NCI-H187 treated with DMSO at 0.1 percent for 48 hours (cell line): ENCODE measurements around the gene LSP1.
"Not testable (repeated sequence)": the region's sequence is repeated elsewhere in the genome, so short reads cannot be mapped to it uniquely, and the experiment has no call there.

Source experiments
- DNase-seq: peaks from one replicate; lab custom pipeline; 2025; lab: John Stamatoyannopoulos, UW

Gene LSP1

DNA sequence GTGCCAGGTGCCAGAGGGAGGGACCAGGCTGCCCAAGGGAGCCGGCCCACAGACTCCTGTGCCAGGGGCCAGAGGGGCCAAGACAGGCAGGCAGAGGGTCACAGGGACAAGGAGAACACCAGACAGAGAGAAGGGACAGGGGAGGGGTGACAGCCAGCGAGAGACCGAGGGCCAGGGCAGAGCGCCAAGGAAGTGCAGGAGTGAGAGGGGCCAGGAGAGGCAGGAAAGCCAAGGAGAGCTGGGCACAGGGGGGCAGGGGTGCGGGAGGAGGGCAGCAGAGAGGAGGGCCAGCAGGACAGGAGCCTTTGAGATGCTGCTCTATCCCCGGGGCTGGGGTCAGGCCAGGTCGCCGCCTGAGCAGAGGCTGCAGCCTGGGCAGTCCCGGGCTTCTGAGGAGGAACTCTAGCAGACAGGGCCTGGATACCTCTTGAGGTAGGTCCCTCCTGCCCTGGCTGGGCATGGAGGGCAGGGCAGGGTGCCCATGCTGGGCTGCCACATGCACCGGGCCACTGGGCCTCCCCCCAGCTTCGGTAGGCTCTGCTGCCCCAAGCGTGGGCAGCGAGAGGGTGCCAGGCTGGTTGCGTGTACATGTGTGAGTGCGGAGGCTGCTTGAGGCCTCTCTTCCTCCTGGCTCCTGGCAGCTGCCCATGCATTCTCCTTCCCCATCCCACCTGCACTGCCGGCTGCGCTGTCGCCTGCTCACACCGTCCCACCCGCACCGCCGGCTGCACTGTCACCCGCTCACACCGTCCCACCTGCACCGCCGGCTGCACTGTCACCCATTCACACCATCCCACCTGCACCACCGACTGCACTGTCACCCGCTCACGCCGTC is 12.2 kb downstream of the LSP1 start:
- DNase-seq = no peak

DNA sequence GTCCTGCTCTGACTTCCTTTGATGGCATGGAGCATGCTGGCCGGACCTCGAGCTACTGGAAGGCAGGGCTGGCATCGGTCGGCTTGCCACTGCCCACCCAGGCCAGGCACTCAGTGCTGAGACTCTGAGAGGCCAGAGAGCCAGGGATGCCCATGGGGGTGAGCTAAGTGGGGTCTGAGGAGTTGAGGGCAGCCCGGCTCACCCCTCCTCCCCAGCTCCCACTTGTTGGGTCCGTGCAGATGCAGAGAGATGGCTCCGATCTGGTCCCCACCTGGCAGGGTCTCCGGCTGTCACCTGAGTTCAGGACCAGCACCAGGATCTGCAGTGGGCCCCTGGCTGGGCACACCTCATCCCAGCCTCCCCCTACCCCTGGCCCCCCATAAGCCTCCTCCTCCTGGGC is 13.3 kb downstream of the LSP1 start:
- no peak for DNase-seq

DNA sequence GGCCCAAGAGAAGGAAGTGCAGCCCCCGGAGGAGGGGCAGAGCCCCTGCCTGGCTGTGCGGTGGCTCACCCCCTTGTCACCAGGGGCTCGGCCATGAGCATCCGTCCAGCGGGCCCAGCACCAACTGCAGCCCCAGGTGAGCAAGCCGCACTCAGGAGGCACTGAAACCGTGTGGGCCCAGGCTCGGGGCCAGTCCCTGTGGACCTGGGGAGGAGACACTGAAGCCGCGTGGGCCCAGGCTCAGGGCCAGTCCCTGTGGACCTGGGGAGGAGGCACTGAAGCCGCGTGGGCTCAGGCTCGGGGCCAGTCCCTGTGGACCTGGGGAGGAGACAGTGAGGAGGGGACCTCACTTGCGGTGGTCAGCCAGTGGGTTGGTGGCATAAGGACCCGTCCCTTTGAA is 13.9 kb downstream of the LSP1 start:
- DNase-seq = no peak

DNA sequence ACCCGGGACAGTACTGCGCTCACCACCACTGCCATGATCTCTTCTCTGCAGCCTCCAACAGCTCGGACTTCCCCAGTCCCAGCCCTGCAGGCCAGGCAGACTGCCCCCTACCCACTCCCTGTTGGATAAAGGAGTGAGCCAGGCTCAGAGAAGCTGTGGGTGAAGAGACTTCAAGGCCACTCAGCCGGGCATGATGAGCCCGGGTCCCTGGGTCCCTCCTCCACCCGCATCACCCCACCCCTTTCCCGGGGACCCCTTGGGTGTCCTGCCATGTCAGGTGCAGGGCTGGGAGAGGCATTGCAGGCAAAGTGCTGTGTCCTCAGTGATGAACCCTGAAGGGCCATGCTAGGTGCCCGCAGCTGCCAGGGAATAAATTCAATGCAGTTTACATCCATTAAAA is 14.5 kb downstream of the LSP1 start:
- no peak for DNase-seq

DNA sequence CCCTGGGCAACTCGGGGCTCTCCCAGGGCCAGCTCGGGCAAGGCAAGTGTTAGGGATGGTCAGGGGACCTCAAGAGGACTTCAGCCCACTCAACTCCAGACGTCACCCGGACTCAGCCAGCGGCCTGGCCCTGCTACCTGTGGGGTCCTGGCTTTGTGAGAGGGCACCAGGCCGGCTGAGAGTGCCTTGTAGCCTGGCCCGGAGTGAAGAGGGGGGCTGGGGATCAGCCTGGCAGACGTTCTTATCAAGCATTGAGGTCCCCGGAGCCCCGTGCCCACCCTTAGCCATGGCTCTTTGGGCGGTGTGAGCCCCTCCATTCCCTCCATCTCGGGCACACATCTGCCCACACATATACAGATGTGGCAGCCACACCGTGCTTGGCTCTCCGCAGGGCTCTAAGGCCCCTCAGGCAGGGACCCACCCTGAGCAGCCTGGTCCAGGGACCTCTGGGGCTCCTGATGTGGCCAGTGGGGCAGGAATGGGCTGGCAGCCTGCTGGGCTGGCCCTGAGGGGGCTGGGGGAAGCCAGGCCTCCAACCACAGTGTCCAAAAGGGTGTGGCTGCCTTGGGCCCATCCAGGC is 15.3 kb downstream of the LSP1 start:
- no peak for DNase-seq

DNA sequence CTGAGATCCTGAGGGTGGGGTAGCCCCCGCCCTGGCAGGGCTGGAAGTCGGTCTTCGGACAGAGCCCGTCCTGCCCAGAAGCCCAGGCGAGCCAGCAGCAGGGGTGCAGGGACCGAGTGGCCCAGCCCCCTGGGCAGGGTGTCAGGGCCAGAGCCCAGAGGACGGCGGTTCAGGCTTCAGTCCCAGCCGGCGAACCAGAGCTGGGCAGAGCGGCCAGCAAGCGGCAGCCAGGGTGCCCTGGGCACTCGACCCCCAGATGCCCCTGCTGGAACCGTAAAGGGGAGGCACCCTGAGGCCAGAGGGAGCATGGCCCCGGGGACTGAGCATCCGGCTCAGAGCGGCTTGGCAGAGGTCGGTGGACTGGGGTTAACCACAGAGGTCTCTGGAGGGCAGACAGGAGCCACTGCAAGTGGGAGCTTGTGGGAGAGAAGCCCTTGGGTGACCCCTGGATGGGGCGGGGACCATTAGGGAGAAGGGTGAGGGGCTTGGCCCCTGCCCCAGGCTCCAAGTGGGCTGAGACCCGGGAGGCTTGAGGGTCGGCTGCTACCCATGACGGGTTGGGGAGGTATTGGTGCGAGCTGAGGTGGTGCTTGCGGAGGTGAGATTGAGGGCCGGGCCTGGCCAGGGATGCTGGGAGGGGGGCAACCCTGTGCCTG is 15.9 kb downstream of the LSP1 start:
- no peak for DNase-seq

DNA sequence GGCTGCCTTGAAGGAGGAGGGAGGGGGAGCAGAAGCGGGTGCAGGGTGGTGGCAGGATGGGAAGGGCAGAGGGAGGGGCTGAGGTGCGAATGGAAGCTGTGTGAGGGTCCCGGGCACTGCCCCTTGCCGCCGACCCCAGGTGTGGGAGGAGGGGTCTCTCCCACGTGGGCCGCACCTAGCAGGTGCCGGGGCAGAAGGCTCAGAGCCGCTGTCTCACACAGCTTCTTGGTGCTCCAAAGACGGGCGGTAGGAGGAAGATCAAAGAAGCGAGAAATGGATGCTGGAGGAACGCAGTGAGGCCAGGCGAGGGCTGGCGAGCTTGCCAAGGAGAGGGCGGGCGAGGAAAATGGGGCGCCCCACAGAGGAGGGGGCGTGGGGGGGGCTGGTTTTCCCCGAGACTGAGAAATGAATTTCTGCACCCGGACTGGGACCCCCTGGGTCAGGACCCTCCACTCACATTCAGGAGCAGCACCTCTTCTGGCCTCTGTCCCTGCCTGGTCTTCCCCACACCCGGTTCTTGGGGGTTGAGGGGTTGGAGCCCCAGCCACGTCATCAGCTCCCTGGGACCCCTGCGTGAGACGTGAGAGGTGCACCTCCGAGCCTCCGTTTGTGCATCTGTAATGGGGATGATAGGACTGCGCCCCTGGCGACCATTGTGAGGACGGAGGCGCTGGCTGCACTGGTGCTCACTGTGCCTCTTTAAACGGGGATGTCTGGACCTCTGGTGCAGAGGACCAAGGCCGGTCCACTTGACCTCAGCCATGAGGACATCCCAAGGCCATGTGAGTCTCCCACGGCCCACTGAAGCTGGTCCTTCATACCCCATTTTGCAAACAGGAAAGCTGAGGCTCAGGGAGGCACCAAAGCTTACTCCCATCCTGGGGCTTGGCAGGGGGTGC is 16.8 kb downstream of the LSP1 start:
- DNase-seq = no peak

DNA sequence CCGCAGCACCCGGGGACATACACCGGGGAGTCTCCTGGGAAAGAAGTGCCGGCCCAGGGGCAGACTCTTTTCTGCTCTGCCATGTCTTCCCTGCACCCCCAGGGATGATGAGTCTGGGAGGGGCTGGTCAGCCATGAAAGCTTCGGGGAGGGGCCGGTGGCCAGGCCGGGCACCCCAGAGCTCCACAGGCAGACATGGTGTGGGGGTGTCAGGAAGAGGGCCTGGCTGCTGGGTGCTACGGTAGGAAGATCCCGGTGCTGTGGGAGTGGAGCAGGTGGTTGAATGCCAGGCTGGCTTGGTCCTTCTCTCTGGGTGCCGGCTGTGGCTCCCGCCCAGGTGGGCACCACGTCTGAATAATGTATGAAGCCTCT is 17.4 kb downstream of the LSP1 start:
- DNase-seq = no peak

DNA sequence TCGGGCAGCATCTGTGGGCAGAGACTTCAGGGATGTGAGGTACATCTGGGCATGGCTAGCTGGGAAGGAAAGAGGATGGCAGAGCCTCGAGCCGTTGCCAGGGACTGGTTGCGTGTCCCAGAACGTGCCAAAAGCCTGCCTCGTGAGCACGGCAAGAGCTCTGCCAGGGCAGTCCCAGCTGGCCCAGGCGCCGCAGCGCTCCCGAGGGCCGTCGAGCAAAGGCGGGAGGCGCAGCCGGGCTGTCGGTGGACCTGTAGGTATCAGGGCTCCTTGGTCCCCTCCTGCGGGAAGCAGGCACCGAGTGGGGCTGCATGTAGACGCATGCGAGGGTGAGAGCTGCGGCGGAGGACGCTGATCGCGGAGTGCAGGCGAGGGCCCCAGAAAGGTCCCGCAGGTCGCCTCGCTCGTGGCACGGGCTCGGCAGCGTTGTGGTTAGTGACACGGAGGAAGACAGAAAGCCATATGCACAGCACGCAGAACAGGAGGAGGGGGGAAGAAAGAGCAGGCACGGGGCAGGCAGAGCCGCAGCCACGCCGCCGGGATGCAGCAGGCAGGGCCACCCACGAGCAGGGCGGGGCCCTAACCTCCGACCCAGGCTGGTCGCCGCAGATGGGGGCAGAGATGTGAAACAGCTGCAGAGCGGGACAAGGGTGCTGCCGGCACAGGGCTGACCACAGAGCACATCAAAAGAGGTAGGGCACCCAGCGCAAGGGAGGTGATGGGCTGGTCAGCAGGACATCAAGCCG is 18.0 kb downstream of the LSP1 start:
- no peak for DNase-seq

DNA sequence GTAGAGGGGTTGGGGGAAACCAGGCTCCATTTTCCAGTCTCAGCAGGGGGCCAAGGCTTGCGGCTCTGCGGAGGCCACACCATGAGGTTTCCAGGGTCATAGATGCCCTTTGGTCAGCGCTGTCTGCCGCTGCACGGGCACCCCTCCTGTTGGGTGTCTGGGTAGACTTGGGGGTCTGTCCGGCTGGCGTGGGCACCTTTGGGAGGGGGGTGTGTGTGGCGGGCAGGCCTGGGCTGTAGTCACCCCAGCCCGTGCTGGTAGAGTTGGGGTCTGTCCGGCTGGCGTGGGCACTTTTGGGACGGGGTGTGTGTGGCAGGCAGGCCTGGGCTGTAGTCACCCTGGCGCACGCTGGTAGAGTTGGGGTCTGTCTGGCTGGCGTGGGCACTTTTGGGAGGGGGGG is 18.6 kb downstream of the LSP1 start:
- no peak for DNase-seq

DNA sequence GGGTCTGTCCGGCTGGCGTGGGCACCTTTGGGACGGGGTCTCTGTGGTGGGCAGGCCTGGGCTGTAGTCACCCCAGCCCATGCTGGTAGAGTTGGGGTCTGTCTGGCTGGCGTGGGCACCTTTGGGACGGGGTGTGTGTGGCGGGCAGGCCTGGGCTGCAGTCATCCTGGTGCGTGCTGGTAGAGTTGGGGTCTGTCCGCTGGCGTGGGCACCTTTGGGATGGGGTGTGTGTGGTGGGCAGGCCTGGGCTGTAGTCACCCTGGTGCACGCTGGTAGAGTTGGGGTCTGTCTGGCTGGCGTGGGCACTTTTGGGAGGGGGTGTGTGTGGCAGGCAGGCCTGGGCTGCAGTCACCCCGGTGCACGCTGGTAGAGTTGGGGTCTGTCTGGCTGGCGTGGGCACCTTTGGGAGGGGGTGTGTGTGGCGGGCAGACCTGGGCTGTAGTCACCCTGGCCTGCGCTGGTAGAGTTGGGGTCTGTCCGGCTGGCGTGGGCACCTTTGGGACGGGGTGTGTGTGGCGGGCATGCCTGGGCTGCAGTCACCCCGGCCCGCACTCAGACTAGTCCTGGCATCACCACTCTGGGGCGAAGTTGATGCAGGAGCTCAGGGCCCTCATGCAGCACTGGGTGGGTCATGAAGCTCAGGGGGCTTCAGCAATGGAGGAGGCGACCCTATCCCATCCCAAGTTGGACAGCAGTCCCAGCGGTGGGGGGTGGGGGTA is 19.5 kb downstream of the LSP1 start:
- DNase-seq = no peak

DNA sequence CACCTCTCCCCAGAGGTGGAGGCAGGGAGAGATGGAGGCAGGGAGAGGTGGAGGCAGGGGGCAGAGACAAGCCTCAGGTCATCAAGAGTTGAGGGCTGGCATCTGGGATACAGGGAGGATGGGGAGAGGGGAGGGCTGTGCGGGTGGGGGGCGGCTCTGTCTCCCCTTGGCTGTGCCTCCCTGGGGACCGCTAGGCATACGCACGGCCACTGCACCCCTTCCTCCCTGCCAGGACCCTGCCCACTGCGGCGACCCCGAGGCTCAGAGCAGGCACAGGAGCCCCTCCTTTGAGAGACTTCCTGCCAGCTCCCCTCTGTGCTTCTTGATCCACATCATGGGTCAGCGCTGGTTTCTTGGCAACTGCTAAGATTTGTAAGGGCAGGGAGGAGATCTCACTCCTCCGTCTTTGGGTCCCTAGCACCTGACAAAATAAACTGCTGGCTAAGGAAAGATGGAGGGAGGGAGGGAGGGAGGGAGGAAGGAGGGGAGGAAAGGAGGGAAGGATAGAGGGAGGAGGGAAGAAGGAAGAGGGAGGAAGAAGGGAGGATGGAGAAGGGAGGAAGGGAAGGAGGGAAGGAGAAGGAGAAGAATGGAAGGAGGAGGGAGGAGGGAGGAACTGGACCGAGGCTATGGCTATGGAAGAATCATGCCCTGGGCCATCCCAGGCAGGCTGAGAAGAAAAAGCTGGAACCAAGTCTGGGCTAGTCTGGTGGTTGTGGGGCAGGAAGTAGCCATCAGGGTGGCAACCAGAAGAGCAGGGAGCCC is 20.3 kb downstream of the LSP1 start:
- no peak for DNase-seq

DNA sequence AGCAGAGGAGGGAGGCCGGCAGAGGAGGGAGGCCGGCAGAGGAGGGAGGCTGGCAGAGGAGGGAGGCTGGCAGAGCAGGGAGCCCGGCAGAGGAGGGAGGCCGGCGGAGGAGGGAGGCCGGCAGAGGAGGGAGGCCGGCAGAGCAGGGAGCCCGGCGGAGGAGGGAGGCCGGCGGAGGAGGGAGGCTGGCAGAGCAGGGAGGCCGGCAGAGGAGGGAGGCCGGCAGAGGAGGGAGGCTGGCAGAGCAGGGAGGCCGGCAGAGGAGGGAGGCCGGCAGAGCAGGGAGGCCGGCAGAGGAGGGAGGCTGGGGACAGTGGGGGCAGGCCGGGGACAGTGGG is 20.9 kb downstream of the LSP1 start:
- not testable (repeated sequence) for DNase-seq

DNA sequence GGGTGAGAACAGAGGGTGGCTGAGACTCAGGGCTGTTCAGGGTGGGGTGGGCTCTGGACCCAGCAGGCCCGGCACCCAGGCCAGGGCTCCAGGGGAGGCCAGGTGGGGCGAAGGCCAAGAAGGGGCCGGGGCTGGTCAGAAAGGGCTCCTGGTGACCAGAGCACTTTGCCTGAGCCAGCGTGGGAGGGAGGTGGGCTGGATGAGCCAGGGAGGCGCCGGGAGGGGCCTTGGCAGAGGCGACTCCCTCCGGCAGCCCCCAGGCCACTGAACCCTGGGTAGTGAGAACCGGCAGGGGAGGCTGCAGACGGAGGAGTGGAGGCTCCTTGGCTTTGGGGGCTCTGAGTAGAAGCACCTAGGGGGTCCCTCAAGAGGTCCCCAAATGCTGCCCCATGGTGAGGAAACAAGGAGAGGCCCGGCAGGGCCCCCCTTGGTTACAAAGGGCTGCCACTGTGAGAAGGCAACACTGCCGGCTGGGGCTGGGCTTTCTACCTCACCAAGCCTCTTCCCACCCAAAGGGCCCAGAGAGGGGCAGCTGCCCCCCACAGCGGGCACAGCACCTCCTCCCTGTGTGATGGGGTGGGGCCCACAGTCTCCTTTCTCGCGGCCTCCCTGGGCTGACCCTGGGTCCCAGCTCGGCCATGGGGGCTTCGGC is 21.7 kb downstream of the LSP1 start:
- not testable (repeated sequence) for DNase-seq

DNA sequence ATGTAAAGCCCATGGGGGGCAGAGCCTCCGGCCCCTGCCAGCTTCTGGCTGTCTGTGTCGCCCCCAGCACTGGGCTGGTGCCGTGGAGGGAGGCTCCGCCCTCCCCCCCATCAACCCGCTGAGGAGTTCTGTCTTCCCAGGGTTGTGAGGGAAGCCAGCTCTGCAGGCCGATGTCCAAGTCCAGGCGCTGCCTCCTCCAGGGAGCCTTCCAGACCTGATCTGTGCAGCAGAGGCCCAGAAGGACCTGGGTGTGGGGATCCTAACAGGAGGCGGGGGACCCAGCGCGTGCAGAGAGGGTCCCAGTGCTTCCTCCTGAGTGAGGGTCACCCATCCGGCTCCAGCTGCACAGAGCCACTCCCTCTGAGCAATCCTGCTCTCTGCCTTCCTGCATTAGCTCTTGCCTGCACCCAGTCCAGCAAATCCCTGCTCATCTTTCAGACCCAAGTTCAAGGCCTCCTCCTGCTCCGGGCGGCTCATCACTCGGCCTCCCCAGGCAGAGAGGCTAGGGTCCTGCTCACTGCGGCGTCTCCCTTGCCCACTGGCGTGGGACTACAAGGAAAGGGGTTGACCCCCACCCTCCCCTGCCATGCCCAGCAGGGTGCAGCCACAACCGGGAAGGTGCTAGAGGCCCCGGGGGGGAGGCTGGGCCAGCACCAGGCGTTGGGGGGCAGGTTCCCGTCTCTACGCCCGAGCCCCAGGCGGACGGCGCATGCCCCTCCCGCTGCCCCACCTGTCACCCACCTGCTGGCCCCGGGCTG is 22.4 kb downstream of the LSP1 start:
- DNase-seq = no peak

DNA sequence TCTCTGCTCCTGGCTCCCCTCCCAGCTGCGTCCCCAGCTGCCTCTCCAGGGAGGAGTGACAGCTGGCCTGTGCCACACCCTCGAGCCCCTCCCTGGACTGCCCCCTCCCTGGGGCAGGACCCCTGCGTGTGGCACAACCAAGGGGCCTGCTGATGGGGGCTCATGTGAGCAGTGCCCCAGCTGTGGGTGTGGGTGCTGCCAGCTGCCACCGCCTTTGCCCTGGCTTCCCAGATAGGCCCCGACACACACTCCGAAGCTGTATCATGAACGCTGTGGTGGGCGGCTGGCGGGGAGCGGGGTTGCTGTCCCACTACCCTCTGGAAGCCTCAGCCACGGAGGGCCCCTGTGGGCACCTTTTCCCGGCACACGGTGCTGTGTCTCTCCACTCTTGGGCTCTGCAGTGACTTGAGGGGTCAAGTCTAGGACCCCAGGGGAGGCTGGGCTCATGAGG is 23.0 kb downstream of the LSP1 start:
- DNase-seq = not testable (repeated sequence)

DNA sequence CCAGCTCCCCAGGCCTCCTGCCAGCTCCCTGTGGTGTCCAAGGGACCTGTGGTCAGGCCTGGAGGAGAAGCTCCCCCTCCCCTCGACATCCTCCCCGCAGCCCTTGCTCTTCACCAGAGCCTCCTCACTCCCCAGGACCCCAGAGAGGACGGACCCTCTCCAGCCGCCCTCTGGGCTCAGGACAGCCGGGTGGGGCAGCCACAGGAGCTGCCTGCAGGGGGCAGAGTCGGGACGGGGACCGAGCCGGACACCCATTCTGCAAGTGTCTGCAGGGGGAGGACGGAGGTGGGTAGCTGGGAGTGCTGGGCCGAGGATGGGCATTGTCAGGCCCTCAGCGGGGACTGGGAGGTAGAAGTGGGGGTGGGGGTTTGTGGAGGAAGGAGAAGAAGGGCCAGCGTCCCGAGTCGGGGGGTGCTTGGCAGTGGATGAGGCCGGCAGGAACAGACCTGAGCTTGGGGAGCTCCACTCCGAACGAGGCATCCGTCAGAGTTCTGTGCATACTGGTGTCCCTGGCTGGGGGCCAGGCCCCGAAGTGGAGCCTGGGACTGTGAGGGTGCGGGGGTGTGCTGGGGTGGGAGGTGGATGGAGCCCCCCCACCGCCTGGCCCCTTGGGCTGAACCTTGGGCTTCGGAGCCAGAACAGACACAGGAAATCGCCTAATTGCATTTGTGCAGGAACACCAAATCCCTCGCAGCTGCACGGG is 23.6 kb downstream of the LSP1 start:
- no peak for DNase-seq
